ENCODE results near the gene SFI1.
"Not testable (repeated sequence)": the region's sequence is repeated elsewhere in the genome, so short reads cannot be mapped to it uniquely, and the experiment has no call there.

The SFI1 gene

DNA sequence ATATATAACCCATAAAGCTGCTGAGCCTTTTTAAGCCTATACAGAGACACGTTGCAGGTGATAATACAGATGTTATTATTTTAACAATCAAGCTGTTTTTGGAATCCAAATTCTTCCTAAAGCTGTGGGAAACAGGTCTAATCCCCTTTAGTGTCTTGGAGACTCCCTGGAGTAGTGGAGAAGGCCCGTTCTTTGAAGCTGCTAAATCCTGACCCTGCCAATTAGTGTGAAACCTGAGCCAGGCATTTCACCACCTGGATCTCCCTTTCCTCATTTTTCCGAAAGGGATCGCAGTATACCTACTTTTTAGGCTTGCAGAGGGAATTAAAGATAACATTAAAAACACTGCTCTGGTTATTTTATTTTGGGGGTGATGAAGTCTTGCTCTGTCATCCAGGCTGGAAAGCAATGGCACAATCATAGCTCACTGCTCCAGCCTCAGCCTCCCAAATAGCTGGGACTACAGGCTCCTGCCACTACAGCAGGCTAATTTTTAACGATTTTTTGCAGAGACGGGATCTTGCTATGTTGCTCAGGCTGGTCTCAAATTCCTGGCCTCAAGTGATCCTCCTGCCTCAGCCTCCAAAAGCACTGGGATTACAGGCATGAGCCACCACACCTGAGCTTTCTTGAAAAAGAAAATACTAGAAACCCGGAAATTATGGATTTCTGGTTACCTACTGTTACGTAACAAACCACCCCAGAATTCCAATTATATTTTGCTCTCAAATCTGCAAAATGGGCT is 4.9 kb upstream of the SFI1 start:
- no peak for DNase-seq

DNA sequence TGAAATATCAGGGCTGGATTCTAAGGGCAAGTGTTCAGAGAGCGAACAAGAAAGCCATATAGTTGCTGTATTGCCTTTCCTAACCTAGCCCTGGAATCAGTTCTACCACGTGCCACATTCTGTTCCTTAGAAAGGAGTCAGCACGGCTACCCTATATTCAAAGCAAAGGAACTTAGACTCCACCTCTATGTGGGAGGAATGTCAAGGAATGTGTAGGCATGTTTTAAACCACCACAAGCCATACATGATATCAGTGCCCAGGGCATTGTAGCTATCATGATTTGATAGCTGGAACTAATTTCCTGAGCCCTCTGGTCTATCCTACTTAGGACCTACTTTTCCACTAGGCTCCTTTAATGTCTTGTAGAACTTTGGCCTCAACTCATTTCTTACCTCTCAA is 4.2 kb upstream of the SFI1 start:
- DNase-seq, result no peak

DNA sequence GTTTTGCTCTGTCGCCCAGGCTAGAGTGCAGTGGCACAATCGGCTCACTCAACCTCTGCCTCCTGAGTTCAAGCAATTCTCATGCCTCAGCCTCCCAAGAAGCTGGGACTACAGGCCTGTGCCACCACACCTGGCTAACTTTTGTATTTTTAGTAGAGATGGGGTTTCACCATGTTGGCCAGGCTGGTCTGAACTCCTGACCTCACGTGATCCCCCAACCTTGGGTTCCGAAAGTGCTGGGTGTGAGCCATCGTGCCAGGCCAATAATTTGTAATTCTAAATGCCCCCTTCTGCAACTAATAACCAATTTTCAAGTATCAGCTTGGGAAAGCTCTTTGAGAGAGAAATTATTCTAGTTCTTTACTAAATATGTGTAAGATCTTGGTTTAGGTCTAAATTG is 3.0 kb upstream of the SFI1 start:
- not testable (repeated sequence) for DNase-seq

DNA sequence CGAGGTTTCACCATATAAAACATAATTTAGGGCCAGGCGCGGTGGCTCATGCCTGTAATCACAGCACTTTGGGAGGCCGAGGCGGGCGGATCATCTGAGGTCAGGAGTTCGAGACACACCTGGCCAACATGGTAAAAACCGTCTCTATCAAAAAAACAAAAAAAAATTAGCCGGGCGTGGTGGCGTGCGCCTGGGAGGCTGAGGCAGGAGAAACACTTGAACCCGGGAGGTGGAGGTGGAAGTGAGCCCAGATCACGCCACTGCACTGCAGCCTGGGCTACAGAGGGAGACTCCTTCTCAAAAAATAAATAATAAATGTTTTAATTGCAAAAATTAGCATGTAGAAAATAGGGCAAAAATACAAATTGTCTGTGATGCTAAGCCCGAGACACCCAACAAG is 993 bp upstream of the SFI1 start:
- DNase-seq, result no peak

DNA sequence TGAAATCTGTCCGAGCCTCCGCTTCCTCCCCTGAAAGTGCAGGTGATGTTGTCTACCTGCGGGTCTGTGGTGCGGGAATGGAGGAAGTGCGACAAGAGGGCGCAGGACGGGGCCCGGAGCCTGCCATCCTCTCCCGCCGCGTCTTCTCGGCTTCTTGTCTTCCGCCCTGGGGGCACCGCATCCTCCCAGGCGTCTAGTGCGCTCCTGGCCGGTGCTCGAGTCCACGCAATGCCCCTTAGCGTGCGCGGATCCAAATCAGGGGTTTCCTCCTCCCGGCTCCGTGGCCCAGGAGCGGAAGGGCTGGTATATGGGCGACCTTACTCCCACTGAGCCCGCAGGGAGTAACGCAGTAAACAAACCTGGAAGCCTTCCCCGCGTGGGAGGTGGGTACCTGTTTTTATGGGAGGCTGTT is 405 bp downstream of the SFI1 start:
- DNase-seq, result no peak

DNA sequence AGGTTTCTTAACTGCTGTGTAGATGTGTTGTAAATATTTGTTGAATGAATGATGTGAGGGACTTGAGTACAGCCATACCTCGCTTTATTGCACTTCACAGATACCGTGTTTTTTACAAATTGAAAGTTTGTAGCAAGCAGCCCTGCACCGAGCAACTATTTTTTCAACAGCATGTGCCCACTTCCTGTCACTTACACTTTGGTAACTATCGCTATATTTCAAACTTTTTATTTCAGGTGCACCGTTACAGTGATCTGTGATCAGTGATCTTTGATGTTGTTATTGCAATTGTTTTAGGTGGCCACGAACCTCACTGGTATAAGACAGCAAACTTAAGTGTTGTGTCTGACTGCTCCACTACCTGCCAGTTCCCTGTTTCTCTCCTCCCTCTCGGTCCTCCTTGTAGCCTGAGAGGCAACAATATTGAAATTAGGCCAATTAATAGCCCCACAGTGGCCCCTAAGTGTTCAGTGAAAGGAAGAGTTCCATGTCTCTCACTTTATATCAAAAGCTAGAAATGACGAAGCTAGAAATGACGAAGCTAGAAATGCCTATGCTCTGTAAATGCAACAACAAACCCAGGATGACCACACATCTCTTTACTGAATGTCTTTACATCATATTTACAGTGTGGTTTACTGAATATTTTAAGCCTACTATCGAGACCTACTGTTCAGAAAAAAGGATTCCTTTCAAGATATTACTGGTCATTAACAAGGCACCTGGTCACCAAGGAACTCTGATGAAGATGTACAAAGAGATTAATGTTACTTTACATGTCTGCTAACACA is 1.0 kb downstream of the SFI1 start:
- no peak for DNase-seq

DNA sequence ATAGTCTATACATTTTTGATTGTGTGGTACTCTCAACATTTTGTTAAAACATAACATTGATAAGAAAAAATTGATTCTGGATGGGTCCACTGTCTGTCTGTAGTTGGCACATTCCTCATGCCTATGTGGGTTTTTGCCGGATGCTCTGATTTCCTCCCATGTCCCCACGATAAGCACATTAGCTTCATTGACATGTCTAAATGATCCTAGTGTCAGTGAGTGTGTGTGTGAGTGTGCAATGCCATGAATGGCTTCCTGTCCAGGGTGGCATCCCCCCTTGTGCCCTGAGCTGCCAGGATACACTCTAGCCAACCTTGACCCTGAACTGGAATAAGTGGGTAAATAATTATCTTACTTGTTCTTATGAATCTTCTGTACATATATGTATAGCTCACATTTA is 5.4 kb downstream of the SFI1 start:
- DNase-seq, result no peak

DNA sequence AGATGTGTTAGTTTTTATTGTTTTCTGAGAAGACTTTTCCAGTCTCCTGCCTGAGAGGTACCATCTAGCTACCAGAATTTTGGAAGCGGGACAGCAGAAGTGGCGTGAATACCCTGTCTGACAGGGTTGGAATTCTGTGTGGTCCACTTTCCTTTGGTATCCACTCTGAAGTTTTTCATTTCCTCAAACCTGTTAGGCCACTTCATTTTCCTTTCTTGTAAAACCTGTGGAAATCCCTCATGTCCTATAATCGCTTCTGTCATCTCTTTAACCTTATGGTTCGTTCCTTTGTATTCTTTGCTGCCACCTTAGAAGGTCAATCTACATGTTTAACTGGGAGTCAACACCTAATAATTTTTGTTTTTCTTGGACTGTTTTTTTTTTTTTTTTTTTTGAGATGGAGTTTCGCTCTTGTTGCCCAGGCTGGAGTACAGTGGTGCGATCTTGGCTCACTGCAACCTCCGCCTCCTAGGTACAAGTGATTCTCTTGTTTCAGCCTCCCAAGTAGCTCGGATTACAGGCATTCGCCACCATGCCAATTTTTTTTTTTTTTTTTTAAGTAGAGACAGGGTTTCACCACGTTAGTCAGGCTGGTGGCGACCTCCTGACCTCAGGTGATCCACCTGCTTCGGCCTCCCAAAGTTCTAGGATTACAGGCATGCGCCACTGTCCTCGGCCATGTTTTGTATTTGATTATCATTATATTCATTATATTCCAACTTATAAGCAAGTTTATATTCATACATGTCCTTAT is 7.1 kb downstream of the SFI1 start:
- no peak for DNase-seq

DNA sequence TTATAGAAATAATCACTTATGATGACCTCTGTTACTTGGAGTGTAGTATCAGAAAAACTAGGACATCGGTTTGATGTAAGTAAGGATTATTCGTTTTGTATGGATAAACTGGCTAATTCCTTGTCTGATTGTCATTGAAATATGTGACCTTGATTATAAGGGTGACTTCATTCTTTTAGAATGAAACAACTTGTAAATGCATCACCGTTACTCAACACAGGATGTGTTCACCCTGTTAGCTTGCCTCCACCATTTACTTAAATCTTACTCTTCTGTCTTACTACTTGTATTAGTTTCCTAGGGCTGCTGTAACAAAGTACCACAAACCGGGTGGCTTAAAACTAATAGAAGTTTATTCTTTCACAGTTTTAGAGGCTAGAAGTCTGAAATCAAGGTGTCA is 7.9 kb downstream of the SFI1 start:
- DNase-seq, result no peak

DNA sequence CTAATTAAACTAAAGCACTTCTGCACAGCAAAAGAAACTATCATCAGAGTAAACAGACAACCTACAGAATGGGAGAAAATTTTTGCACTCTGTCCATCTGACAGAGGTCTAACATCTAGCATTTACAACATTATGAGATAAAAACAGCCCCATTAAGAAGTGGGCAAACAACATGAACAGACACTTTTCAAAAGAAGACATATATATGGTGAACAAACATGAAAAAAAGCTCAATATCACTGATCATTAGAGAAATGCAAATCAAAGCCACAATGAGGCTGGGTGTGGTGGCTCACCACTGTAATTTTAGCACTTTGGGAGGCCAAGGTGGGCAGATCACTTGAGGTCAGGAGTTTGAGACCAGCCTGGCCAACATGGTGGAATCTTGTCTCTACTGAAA is 11.2 kb downstream of the SFI1 start:
- DNase-seq, result not testable (repeated sequence)

DNA sequence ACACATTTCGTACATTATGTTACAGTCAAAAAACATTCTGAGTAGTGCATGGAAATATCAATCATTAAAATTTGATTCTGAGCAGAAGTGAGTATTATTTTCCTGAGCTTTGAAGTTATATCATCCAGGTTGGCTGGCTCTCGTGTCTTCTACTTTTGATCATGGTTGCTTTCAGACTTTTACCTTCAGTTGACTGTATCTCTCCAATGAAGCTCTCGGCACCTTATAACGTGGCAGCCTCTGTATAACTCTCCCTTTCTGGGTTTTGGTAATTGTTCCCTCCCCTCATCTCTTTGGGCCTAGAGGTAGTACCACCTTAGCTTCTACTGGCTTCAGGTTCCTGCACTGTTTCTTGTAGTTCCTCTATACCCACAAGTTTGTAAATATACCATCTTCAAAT is 12.2 kb downstream of the SFI1 start:
- no peak for DNase-seq

DNA sequence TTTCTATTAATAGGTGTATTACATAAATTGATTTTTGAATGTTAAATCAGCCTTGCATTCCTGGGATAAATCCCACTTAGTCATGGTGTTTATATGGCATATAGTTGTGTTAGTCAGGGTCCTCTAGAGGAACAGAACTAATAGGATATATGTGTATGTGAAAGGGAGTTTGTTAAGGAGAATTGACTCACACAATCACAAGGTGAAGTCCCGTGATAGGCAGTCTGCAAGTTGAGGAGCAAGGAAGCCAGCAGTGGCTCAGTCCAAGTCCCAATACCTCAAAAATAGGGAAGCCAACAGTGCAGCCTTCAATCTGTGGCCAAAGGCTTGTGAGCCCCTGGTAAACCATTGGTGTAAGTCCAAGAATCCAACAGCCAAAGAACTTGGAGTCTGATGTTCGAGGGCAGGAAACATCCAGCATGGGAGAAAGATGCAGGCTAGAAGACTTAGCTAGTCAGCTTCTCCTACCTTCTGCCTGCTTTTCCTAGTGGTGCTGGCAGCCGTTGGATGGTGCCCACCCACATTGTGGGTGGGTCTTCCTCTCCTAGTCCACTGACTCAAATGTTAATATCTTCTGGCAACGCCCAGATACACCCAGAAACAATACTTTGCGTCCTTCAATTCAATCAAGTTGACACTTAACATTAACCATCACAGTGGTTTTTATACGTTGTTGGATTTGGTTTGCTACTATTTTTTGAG is 12.9 kb downstream of the SFI1 start:
- DNase-seq, result no peak

DNA sequence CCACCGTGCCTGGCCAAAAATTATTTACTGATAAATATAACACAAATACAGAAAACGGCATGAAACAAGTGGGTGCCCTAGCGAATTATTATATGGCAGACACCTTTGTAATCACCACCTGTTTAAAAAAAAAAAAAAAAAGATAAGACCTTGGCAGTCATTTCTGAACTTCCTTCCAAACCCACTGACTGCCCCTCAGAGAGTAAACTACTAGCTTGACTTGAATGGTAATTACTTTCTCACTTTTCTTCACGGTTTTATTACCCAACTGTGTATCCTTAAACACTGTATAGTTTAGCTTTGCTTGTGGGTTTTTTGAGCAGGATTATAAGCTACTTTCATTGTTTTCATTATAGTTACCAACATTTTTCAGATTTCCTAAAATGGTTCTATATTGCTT is 23.7 kb downstream of the SFI1 start:
- DNase-seq, result no peak

DNA sequence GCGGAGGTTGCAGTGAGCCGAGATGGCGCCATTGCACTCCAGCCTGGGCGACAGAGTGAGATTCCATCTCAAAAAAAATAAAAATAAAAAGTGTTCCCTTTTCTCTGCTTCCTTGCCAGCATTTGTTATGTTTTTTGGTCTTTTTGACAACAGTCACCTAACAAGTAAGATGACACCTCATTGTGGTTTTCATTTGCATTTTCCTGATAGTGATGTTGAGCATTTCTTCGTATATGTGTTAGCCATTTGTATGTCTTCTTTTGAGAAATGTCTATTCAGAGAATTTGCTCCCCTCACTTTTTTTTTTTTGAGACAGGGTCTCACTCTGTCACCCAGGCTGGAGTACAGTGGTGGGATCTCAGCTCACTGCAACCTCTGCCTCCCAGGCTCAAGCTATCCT is 27.8 kb downstream of the SFI1 start:
- not testable (repeated sequence) for DNase-seq

DNA sequence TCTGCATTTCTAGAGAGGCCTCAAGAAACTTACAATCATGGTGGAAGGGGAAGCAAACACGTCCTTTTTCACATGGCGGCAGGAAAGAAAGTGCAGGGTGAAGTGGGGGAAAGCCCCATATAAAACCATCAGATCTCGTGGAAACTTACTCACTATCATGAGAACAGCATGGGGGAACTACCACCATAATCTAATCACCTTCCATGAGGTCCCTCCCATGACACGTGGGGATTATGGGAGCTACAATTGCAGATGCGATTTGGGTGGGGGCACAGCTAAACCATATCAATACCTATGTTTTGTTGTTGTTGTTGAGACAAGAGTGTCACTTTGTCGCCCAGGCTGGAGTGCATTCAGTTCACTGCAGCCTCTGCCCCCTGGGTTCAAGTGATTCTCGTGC is 29.9 kb downstream of the SFI1 start:
- DNase-seq, result no peak

DNA sequence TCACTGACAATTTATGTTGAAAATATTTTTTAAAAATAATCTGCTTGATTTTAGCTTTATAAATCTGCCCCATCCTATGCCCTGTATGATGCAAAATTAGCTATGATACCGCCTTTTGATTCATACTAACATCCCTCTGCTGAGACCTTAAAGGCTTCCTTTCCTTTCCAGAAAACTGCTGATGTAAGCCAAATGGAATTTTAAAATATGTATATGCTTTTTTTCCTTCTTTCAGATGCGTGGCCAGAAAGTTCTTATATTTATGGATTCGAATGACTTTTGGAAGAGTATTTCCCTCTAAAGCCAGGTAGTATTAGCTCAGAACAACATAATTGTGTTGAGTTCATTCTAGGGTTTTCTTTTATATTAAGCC is 34.5 kb downstream of the SFI1 start:
- no peak for DNase-seq

DNA sequence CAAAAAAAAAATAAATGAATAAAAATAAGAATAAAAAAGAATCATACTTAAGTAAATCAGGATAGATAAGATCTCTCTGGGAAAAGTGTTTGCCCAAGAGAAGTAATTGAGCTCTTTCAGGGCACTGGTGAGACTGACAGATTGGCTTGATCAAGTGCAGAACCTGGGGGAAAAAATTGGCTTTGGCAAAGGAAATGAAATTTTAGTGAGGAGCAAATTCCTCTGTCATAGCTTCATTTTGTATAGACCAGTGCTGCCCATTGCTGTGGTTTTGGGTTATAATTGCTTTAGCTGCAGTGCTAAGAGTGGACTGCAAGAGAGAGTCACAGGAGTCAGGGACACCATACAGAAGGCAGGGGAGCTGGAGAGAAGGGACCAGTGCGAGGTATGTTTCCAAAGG is 35.7 kb downstream of the SFI1 start:
- DNase-seq, result no peak

DNA sequence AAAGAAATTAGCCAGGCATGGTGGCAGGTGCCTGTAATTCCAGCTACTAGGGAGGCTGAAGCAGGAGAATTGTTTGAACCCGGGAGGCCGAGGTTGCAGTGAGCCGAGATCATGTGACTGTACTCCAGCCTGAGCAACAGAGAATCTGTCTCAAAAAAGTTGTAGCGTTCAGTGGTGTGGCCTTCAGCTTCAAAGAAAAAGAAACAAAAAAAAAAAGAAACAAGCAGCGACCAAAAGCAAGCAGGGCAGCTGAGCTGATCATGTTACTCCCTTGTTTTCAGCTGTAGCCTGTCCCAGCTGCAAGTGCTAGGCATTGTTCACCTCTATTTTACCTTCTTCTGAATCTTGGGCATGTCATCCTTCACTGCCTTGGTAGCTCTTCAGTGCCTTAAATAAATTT is 37.0 kb downstream of the SFI1 start:
- DNase-seq, result no peak

DNA sequence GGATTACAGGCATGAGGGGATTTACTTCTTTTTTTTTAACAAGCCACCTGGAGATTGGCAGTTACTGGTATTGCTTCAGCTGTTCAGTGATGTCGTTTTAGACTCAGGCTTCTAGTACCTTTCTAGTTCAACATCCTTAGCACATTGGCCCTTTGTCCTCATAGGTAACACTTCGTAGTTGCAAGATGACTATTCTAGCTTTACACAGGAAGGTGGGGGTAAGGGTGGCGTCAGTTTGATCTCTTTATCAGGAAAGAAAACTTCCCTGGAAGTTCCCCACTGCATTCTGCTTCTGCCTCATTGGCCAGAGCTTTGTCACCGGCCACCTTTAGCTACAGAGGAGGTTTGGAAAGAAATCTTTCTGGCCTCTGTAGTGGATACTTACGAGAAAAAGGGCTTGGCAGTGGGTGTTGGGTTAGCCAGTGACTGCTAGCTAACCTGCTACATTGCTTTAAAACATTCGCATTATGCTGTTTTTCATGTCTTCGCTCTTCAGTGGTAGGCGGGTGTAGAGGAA is 40.7 kb downstream of the SFI1 start:
- DNase-seq, result no peak

DNA sequence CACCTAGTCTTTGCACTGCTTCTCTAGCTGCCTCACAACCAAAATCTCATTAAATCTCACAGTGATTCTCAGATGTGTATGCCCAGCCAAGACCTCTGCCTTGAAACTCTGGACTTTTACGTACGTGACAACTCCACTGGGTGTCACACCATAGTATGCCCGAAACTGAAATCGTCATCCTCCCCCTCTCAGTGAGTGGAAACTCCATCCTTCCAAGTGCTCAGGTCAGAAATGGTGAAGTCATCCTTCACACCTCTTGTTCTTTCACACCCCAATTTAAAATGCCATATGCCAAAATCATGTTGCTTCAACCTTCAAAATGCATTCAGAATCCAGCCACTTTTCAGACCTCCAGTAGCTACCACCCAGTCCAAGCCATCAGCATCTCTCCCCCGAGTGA is 42.5 kb downstream of the SFI1 start:
- DNase-seq, result no peak

DNA sequence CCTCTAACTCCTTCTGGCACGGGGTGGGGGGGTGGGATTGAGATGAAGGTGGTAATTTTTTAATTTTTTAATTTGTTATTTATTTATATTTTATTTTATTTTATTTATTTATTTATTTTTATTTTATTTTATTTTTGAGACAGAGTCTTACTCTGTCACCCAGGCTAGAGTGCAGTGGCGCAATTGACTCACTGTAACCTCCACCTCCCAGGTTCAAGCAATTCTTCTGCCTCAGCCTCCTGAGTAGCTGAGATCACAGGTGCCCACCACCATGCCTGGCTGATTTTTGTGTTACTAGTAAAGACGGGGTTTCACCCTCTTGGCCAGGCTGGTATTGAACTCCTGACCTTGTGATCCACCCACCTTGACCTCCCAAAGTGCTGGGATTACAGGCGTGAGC is 43.8 kb downstream of the SFI1 start:
- not testable (repeated sequence) for DNase-seq

DNA sequence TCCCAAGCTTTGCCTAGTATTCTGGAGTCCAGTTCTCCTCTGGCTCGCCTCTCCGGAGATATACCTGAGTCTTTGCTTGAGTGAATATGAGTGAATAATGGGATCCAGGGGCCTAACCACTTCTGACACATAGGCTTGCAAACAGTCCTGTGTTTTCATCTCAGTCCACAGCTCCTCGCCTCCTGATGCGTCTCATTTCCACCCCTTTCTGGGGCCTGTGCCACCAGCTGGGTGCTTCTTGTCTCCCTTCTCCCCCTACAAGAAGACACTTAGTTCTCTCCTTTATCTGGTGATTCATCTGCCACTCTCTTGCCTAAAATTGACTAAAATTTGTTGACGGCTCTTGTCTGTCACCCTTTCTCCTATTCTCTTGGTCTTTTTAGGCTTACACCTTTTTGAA is 44.6 kb downstream of the SFI1 start:
- no peak for DNase-seq
